Daoy (cell line): ENCODE data around the gene COBLL1. TPM values are rescaled to one million over a fixed set of nuclear protein-coding genes. Genes with fewer than 3 reads are reported as not detected.

ENCODE experiments used
- DNase-seq: peaks from one replicate; pipeline ENCODE4 v3.0.0-alpha.2; 2015; ENCODE audit warnings: low read depth
- total RNA-seq: library from RNA; depleted of rRNA; stranded (reverse); fragments of >200 nt; shearing (Covaris generic); gene quantifications from 2 replicates; pipeline ENCODE4 v1.2.3, GENCODE V29; 2014

COBLL1 gene
- total RNA-seq, 1 experiment from 2014 or later: 6.7 TPM

- DNase-seq: no peak
These were observed 84.8 kb downstream of the COBLL1 start for GRCh38 chr2:164756773-164757172.

- no peak for DNase-seq
These were observed 85.7 kb downstream of the COBLL1 start for GRCh38 chr2:164755952-164756351.

- no peak for DNase-seq
These were observed 87.2 kb downstream of the COBLL1 start for GRCh38 chr2:164754157-164755093.

- DNase-seq: no peak
These were observed 88.7 kb downstream of the COBLL1 start for GRCh38 chr2:164752956-164753355.

GRCh38 chr2:164747783-164748433 is 93.7 kb downstream of the COBLL1 start:
- no peak for DNase-seq

GRCh38 chr2:164747140-164747539 is 94.5 kb downstream of the COBLL1 start:
- DNase-seq: no peak

GRCh38 chr2:164746713-164747112 is 94.9 kb downstream of the COBLL1 start:
- DNase-seq: no peak

- DNase-seq: no peak
These were observed 96.4 kb downstream of the COBLL1 start for GRCh38 chr2:164745012-164745797.

- no peak for DNase-seq
These were observed 98.8 kb downstream of the COBLL1 start for GRCh38 chr2:164742738-164743317.

- DNase-seq: peak; percentile 31
These were observed 101.7 kb downstream of the COBLL1 start for GRCh38 chr2:164739966-164740365.

GRCh38 chr2:164737612-164738081 is 104.0 kb downstream of the COBLL1 start:
- peak; percentile 61 for DNase-seq

- DNase-seq: peak; percentile 23
These were observed 106.2 kb downstream of the COBLL1 start for GRCh38 chr2:164735309-164735919.

GRCh38 chr2:164734196-164734595 is 107.4 kb downstream of the COBLL1 start:
- DNase-seq: no peak

- DNase-seq: no peak
These were observed 116.1 kb downstream of the COBLL1 start for GRCh38 chr2:164725542-164725941.

GRCh38 chr2:164722616-164723338 is 118.8 kb downstream of the COBLL1 start:
- no peak for DNase-seq

- no peak for DNase-seq
These were observed 120.2 kb downstream of the COBLL1 start for GRCh38 chr2:164721430-164721829.

GRCh38 chr2:164719996-164720941 is 121.4 kb downstream of the COBLL1 start:
- DNase-seq: no peak

- peak; percentile 7 for DNase-seq
These were observed 124.4 kb downstream of the COBLL1 start for GRCh38 chr2:164717000-164717803.
